ENCODE measurements around the gene ARFGAP2. TPM values are rescaled to one million over a fixed set of nuclear protein-coding genes. Genes with fewer than 3 reads are reported as not detected.

ARFGAP2 gene
- total RNA-seq, 1 donor from 2014 or later, result 168 TPM

Small RNAs within 50 kb of the gene (small RNA-seq; reads per million reads assigned to genes)
- not detected for gene MIR6745 (ENCODE audit: low replicate concordance)

Other genes with a start within 250 kb of the ARFGAP2 start
- gene CSTPP1, start 240.1 kb downstream of the ARFGAP2 start, total RNA-seq, result 15.2 TPM
- gene PACSIN3, start 9.6 kb upstream of the ARFGAP2 start, total RNA-seq, result 263 TPM
- gene DDB2, start 38.1 kb upstream of the ARFGAP2 start, total RNA-seq, result 17.6 TPM
- gene ACP2, start 71.9 kb upstream of the ARFGAP2 start, total RNA-seq, result 36.9 TPM
- gene NR1H3, start 81.1 kb upstream of the ARFGAP2 start, total RNA-seq, result 13.6 TPM
- gene MADD, start 93.3 kb upstream of the ARFGAP2 start, total RNA-seq, result 30.2 TPM
- not detected for gene MYBPC3, start 175.8 kb upstream of the ARFGAP2 start, total RNA-seq
- gene SPI1, start 201.7 kb upstream of the ARFGAP2 start, total RNA-seq, result 5.0 TPM
- gene SLC39A13, start 231.7 kb upstream of the ARFGAP2 start, total RNA-seq, result 40.1 TPM
- 133 TPM for gene PSMC3, start 249.6 kb upstream of the ARFGAP2 start, total RNA-seq

Data from tongue (tissue), 2 donors.